GM12878 (cell line): ENCODE results near the gene ADA. TPM values are rescaled to one million over a fixed set of nuclear protein-coding genes. Genes with fewer than 3 reads are reported as not detected.

Experiments
- ASH2L ChIP-seq: fragments of 300-600, 200-600 bp; sonication (generic); IDR thresholded peaks from 2 replicates; pipeline ENCODE4 v1.6.1; 2017; ENCODE audit warnings: low read depth, mild to moderate bottlenecking, borderline replicate concordance
- ATF3 ChIP-seq: IDR thresholded peaks from 2 replicates; pipeline ENCODE4 v1.6.1; 2011; ENCODE audit warnings: low read depth, mild to moderate bottlenecking, low read length, moderate library complexity, borderline replicate concordance; ENCODE audit errors: extremely low read depth
- BHLHE40 ChIP-seq, 2 experiments: fragments of 450-650 bp in 1 of 2; IDR thresholded peaks; 2 replicates each; pipeline ENCODE4 v1.6.1; 2011 to 2017; ENCODE audit warnings: low read depth in 2 of 2, borderline replicate concordance in 1 of 2, improper control_type of control experiment in 1 of 2, low read length in 1 of 2, mild to moderate bottlenecking in 1 of 2
- BMI1 ChIP-seq: fragments of 450-650 bp; IDR thresholded peaks from 2 replicates; pipeline ENCODE4 v1.6.1; 2016; ENCODE audit warnings: mild to moderate bottlenecking, moderate library complexity, borderline replicate concordance
- ETV6 ChIP-seq, 2 experiments: fragments of 450-650 bp in 1 of 2; IDR thresholded peaks in 1 of 2; conservative IDR thresholded peaks in 1 of 2; 2 replicates each; pipeline ENCODE4 v1.6.1; 2014; ENCODE audit warnings: antibody characterized with exemption in 1 of 2, borderline replicate concordance in 1 of 2, low read depth in 1 of 2, mild to moderate bottlenecking in 1 of 2, moderate library complexity in 1 of 2
- KDM1A ChIP-seq: fragments of 200-600 bp; sonication (generic); IDR thresholded peaks from 2 replicates; pipeline ENCODE4 v1.6.1; 2016; ENCODE audit warnings: borderline replicate concordance
- MTA2 ChIP-seq: fragments of 450-650 bp; IDR thresholded peaks from 2 replicates; pipeline ENCODE4 v1.6.1; 2016; ENCODE audit warnings: low read depth, mild to moderate bottlenecking, moderate library complexity
- NFYB ChIP-seq: IDR thresholded peaks from 2 replicates; pipeline ENCODE4 v1.6.1; 2011; ENCODE audit warnings: low read depth, mild to moderate bottlenecking, low read length, improper control_type of control experiment, moderate library complexity; ENCODE audit not compliant: insufficient read depth
- POLR2A ChIP-seq: IDR thresholded peaks from 2 replicates; pipeline ENCODE4 v1.6.1; 2011; ENCODE audit warnings: low read depth, mild to moderate bottlenecking, low read length
- POU2F2 ChIP-seq: IDR thresholded peaks from 3 replicates; pipeline ENCODE4 v1.6.1; 2011; ENCODE audit warnings: low read depth, mild to moderate bottlenecking, low read length, borderline replicate concordance
- RUNX3 ChIP-seq: IDR thresholded peaks from 2 replicates; pipeline ENCODE4 v1.6.1; 2012; ENCODE audit warnings: low read length, inconsistent platforms
- SREBF2 ChIP-seq: IDR thresholded peaks from 2 replicates; pipeline ENCODE4 v1.6.1; 2012; ENCODE audit warnings: mild to moderate bottlenecking, low read length
- STAT3 ChIP-seq: IDR thresholded peaks from 2 replicates; pipeline ENCODE4 v1.6.1; 2011; ENCODE audit warnings: low read depth, low read length, improper control_type of control experiment
- TARDBP ChIP-seq: IDR thresholded peaks from 2 replicates; pipeline ENCODE4 v1.6.1; 2016; ENCODE audit warnings: borderline replicate concordance
- polyA plus RNA-seq, 11 experiments: library from polyadenylated mRNA; depleted of rRNA in 4 of 11; unstranded in 6 of 11; stranded (reverse) in 5 of 11; fragments of >200 nt; fragmentation: Nextera tagmentation in 4 of 11; fragmentation: Illumina TruSeq in 1 of 11; extraction: Ambion mirVana in 4 of 11; extraction: Trizol in 1 of 11; gene quantifications; 1 replicate in 1 of 11; 2 replicates in 10 of 11; pipeline versions ENCODE4 v1.2.1 to v1.2.3, GENCODE V29; 2011 to 2016; ENCODE audit warnings: inconsistent platforms in 2 of 11, missing spikeins in 2 of 11, low read depth in 1 of 11
- total RNA-seq, 4 experiments: library from RNA; depleted of rRNA in 3 of 4; stranded (reverse); fragments of >200 nt in 3 of 4; fragmentation: Illumina TruSeq in 1 of 4; extraction: Trizol in 1 of 4; gene quantifications; 2 replicates each; pipeline versions ENCODE4 v1.2.1 to v1.2.3, GENCODE V29; 2013 to 2021
- TF ChIP-seq, protein P1 (sequence below): fragments of 450-650 bp; IDR thresholded peaks from 2 replicates; pipeline ENCODE4 v1.6.1; 2016; ENCODE audit warnings: mild to moderate bottlenecking
- TF ChIP-seq, protein P2 (sequence below): fragments of 450-650 bp; IDR thresholded peaks from 2 replicates; pipeline ENCODE4 v1.6.1; 2018; ENCODE audit warnings: borderline replicate concordance, mild to moderate bottlenecking; ENCODE audit not compliant: partially characterized antibody
- TF ChIP-seq, protein P3 (sequence below): fragments of 450-650 bp; IDR thresholded peaks from 2 replicates; pipeline ENCODE4 v1.6.1; 2016; ENCODE audit warnings: mild to moderate bottlenecking
- TF ChIP-seq, protein P4 (sequence below): fragments of 450-650 bp; IDR thresholded peaks from 2 replicates; pipeline ENCODE4 v1.6.1; 2017; ENCODE audit warnings: borderline replicate concordance
- TF ChIP-seq, protein P5 (sequence below): IDR thresholded peaks from 2 replicates; pipeline ENCODE4 v1.6.1; 2011; ENCODE audit warnings: low read depth, low read length, improper control_type of control experiment, borderline replicate concordance

Gene ADA
- total and polyA plus RNA-seq, 10 of the 15 experiments (the other 5 are each of a cell fraction or from before 2014, with no cell fraction given) = 40.9 to 217 (median 90.8) TPM

DNA sequence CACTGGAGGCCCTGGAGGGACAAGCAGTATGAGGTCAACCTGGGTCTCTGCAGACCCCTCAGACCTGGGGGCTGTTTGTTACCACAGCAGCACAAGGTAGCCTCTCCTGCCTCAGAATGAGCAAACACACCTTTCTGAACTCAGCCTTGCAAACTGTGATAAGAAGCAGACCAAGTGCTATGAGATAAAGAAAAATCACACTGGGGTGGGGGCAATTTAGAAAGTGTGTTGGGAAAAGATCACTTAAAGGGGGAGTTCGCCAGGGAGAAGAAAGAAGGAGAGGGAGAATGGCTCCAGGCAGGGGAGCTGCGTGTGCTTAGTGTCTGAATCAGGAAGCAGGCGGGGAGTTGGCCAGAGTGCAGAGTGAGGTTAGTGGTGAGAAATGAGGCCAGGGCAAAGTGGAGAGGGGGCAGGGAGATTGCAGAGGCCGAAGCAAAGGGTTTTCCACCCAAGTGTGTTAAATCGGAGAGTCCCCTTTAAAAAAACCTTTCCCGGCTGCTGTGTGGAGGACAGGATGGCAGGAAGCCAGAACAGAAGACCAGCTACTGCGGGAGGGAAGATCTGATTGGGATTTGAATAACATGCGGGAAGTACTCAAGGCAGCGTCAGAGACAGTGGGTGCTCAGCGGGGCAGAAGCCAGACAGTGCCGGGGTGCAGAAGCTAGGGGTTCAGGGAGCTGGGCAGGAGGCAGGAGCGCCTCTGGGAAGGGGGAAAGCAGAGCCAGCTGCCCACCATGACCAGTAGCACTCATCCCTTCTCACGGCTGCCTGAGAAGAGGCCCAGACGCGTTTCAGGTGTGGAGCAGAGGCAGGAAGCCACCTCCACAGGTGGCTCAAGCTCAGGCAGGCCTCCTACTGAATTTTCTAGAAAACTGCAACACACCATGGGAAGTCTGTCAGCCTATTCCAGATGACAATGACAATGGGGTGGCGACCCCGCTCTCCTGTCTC, 9.0 kb downstream of the ADA start (continued):
- peak in 1 of 2 experiments; percentile 42; a peak in 1 of 4 replicates for TF ChIP-seq ETV6 (conservative IDR thresholded peaks at IDR 0.05 in 1 of 2, IDR thresholded peaks at IDR 0.05 in 1 of 2; ENCODE audit: borderline replicate concordance in 1 of 2, low read depth in 1 of 2)
- no peak for TF ChIP-seq ASH2L
- TF ChIP-seq POU2F2 = peak; percentile 15; the same call in 1 of the 3 replicates
- peak; percentile 14 to 47; a peak in 1 of 4 replicates for TF ChIP-seq BHLHE40 (IDR thresholded peaks at IDR 0.05; ENCODE audit: borderline replicate concordance in 1 of 2, low read depth in 2 of 2, low read length in 1 of 2)
- TF ChIP-seq, protein P1, sequence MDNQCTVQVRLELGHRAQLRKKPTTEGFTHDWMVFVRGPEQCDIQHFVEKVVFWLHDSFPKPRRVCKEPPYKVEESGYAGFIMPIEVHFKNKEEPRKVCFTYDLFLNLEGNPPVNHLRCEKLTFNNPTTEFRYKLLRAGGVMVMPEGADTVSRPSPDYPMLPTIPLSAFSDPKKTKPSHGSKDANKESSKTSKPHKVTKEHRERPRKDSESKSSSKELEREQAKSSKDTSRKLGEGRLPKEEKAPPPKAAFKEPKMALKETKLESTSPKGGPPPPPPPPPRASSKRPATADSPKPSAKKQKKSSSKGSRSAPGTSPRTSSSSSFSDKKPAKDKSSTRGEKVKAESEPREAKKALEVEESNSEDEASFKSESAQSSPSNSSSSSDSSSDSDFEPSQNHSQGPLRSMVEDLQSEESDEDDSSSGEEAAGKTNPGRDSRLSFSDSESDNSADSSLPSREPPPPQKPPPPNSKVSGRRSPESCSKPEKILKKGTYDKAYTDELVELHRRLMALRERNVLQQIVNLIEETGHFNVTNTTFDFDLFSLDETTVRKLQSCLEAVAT = peak; percentile 92
- no peak for TF ChIP-seq TARDBP
- TF ChIP-seq, protein P2, sequence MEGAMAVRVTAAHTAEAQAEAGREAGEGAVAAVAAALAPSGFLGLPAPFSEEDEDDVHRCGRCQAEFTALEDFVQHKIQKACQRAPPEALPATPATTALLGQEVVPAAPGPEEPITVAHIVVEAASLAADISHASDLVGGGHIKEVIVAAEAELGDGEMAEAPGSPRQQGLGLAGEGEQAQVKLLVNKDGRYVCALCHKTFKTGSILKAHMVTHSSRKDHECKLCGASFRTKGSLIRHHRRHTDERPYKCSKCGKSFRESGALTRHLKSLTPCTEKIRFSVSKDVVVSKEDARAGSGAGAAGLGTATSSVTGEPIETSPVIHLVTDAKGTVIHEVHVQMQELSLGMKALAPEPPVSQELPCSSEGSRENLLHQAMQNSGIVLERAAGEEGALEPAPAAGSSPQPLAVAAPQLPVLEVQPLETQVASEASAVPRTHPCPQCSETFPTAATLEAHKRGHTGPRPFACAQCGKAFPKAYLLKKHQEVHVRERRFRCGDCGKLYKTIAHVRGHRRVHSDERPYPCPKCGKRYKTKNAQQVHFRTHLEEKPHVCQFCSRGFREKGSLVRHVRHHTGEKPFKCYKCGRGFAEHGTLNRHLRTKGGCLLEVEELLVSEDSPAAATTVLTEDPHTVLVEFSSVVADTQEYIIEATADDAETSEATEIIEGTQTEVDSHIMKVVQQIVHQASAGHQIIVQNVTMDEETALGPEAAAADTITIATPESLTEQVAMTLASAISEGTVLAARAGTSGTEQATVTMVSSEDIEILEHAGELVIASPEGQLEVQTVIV = no peak
- TF ChIP-seq, protein P3, sequence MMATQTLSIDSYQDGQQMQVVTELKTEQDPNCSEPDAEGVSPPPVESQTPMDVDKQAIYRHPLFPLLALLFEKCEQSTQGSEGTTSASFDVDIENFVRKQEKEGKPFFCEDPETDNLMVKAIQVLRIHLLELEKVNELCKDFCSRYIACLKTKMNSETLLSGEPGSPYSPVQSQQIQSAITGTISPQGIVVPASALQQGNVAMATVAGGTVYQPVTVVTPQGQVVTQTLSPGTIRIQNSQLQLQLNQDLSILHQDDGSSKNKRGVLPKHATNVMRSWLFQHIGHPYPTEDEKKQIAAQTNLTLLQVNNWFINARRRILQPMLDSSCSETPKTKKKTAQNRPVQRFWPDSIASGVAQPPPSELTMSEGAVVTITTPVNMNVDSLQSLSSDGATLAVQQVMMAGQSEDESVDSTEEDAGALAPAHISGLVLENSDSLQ = 0 out of 2 replicates have a peak, but pooled peaks have one; percentile 15
- TF ChIP-seq SREBF2 = no peak
- no peak for TF ChIP-seq RUNX3
- TF ChIP-seq POLR2A = peak; percentile 51; the same call in 1 of the 2 replicates
- TF ChIP-seq, protein P4, sequence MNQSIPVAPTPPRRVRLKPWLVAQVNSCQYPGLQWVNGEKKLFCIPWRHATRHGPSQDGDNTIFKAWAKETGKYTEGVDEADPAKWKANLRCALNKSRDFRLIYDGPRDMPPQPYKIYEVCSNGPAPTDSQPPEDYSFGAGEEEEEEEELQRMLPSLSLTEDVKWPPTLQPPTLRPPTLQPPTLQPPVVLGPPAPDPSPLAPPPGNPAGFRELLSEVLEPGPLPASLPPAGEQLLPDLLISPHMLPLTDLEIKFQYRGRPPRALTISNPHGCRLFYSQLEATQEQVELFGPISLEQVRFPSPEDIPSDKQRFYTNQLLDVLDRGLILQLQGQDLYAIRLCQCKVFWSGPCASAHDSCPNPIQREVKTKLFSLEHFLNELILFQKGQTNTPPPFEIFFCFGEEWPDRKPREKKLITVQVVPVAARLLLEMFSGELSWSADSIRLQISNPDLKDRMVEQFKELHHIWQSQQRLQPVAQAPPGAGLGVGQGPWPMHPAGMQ = peak; percentile 63; the same call in 1 of the 2 replicates
- no peak for TF ChIP-seq ATF3
- TF ChIP-seq MTA2 = peak; percentile 68
- no peak for TF ChIP-seq BMI1
- no peak for TF ChIP-seq STAT3
- TF ChIP-seq, protein P5, sequence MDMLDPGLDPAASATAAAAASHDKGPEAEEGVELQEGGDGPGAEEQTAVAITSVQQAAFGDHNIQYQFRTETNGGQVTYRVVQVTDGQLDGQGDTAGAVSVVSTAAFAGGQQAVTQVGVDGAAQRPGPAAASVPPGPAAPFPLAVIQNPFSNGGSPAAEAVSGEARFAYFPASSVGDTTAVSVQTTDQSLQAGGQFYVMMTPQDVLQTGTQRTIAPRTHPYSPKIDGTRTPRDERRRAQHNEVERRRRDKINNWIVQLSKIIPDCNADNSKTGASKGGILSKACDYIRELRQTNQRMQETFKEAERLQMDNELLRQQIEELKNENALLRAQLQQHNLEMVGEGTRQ = no peak
- no peak for TF ChIP-seq NFYB
- no peak for TF ChIP-seq KDM1A
